Activated T-helper 1 cell treated with anti-CD3 and anti-CD28 coated beads, Interleukin-2, amount 50 U/mL, for 16 hours (primary cell): Measurements from ENCODE around the gene PLEKHG7.
"Not testable (repeated sequence)": the region's sequence is repeated elsewhere in the genome, so short reads cannot be mapped to it uniquely, and the experiment has no call there.

Experiments used
- DNase-seq, 2 donors: peaks; one replicate each; pipeline ENCODE4 v3.0.0-alpha.2; 2020; ENCODE audit warnings: low read depth in 1 of 2, low spot score in 1 of 2

The PLEKHG7 gene, protein sequence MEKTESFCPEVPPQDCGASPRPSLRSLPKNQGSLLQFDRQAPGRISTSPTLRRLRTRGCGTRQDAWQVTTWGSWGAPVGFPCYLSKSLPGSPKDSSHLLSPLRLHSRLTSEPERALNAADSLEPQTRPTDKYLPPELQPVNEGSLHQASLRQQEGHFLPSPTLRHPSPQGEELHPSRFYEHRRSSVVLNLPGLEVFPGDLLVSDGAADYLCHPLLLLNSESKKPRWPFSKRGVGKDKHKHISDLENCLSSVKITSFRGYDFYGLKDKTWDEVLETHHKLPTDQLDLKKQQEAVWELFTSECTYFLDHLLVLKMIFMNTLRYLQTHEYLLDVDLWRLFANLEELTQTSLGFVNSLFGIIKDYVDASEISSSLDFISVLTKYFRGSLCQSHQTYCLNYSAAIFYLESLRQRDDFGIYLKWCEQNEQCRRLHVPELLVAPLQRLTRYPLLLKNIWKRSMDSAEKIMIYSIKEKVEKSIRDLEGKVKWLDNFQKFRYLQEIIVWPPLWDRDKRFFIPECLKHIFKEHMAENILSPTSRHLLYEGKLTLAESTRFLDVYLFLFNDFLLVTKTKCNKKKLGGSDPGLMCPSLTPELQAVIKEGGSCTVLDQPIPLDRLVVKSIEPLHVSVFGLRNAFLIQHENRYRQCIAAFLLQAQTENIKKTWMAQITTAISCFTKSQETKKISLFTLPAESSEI

DNA sequence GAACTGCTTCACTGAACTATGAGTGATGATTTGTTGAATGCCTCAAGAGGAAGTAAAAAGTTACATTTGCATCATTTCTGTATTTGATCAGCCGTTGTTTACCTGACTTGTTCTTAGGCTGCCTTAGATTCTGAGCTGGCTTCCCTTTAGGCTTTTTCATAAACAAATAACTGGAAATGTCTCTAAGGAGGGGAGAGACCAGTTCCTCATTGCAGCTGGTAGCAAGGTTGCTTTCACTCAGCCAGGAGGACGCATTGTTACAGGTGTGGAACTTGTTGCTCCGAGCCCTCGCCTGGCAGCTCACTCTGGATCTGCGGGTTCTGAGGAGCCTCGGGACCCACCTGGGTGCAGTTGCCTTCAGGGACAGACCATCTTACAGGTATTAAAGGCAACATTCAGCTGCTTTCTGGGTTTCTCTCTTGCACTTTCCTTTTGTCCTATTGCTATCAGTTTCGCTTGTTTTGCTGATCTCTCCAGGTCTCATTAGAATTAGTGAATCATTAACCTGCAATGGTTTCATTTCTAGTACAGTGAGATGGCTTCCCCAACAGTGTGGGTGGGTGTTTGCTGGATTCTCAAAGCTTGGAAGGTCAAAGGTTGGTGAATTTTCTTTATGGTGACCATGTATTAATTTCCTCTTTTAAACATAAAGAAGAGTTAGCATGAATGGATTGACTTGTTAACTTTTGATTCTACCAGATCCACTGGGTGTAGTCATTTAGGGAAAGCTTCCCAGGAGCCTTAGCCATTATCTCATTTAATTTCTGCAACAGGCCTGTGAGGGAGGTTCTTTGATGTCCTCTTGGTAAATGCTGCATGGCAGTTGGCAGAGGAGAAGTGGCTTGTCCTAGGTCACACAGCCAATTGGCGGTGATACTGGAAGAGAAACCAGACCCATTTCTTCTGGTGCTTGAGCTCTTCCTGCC is at the start of gene PLEKHG7:
Gene PLEKHG7 (plus strand): TSS at position 236 of the 926 bp plus-strand sequence. CDS start 3,643 bp downstream, outside the sequence.
- DNase-seq, result no peak

DNA sequence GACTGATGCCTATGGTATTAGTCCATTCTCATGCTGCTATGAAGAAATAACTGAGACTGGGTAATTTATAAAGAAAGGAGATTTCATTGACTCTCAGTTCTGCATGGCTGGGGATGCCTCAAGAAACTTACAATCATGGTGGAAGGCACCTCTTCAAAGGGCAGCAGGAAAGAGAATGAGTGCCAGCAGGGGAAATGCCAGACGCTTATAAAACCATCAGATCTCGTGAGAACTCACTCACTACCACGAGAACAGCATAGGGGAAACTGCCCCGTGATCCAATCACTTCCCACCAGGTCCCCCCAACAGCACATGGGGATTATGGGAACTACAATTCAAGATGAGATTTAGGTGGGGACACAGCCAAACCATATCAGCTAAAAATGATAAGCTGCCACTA is 48.5 kb upstream of the PLEKHG7 start:
- not testable (repeated sequence) for DNase-seq

DNA sequence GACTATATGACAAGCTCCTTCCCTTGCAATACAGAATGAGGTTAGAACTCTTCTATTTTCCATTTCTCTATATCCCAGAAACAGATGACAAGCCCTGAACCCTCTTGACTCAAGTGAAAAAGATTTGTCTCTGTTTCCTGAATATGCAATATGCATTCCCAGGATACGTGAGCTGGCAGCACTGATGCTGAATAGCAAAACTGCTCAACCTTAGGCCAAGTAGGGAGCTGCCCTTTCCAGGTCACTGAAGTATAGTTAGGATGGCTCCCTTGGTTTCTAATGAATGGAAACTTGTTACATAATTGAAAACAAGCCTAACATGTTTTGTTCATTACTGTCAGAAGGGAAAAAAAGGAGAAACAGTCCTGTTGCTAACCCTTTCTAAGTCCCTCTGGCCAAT is 47.9 kb upstream of the PLEKHG7 start:
- DNase-seq, result no peak

DNA sequence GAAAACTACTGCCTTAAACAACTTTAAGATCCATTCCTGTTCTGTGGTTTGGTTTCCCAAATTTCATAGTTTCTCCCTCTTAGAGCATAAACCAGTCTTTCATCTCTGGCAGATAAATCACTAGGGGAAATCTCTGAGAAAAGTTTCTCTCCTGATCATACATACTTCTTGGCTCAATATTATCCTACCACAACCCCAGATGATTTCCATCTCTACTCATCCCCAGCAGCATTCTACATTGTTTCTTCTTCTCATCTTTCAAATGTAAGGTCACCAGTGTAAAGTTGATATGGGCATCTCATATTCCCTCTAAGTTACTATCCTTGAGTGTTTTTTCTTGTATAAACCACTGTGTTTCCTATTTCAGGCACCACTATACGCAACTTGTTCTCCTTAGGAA is 45.9 kb upstream of the PLEKHG7 start:
- DNase-seq, result no peak

DNA sequence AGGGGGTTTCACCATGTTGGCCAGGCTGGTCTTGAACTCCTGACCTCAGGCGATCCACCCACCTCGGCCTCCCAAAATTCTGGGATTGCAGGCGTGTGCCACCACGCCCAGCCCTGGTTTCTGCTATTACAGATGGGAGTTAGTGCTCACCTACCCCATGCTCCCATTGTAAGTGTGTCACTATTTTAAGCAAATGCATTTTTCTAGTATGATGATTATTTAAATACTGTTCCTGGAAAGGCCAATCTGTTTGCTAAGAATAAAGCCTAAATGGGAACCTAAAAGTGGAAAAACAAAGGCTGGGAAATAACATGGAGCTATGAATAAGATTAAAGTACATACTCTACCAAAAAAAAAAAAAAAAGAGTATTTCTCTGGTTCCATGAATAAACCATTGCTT is 45.0 kb upstream of the PLEKHG7 start:
- DNase-seq, result no peak

DNA sequence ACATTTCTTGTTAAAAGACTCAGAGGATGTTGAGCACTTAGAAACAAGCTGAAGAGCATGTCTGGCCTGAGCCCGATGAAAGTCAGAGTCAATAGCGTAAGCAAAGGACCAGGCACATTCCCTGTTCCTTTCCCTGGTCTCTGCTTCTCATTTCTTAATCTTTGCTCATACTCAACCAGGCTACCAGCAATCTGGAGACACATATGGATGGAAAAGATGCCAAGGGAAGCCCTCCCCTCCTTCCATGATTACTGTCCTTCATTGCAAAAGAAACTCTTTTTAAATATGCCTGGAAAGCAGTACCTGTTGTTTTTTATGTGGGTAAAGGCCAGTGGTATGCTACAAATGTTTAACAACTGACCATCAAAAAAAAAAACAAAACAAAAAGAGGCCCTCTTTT is 44.2 kb upstream of the PLEKHG7 start:
- no peak for DNase-seq

DNA sequence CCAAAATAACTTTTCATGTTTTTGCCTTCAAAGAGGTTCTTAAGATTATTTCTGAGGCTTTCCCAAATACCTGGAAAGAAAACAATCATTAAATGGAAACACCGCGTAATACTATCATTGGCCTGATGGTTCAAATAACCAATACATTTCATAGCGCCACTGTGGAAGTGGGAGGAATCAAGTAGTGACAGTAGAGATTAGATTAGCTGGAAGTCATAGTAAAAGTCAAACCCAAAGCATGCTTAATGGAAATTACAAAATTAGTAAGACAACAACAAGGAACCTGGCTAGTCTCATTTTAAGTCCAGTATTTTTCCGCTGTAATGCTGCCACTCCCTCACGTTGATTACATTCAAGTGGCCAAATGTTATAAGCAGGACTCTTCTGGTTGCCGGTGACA is 41.5 kb upstream of the PLEKHG7 start:
- no peak for DNase-seq

DNA sequence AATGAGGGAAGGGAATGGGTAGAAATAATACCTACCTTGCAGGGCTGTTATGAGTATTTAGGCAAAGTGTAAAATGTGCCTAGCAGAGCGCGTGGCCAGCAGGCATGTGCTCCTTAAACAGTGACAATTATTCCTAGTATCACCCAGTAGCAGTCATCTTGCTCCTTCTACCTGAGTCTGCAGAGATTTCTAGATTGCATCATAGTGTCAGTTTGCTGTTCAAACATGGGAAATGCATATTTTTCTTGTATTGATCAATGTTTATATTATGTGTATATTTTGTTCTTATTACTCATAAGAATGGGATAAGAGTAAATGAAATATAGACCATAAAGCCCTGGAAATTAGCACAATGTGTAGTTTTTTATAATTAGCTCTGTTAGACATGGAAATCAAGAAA is 37.3 kb upstream of the PLEKHG7 start:
- DNase-seq, result no peak

DNA sequence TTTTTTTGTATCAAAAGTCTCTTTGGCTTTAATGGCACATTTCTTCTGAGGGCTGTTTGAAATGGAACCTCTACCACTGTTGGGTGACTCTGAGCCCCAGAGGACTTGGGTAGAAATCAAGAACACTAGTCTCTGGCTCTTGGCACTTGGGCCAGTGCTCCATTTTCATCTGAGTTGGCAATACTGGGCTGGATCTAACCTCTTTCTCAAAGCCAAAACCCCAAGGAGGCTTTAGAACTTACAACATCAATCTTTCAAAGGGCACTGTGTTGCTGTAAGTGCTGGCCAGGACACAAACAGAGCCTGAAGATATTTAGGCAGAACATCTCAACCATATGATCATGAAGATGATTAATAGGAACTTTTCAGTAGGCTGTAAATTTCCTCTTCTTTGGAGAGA is 34.0 kb upstream of the PLEKHG7 start:
- no peak for DNase-seq

DNA sequence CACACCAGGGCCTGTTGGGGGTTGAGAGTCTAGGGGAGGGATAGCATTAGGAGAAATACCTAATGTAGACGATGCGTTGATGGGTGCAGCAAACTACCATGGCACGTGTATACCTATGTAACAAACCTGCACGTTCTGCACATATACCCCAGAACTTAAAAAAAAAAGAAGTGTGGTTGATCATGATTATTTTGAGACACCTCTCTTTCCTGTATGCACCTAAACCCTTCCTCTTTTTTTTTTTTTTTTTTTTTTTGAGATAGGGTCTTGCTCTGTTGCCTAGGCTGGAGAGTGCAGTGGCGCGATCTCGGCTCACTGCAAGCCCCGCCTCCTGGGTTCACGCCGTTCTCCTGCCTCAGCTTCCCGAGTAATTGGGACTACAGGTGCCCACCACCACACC is 31.3 kb upstream of the PLEKHG7 start:
- DNase-seq, result not testable (repeated sequence)

DNA sequence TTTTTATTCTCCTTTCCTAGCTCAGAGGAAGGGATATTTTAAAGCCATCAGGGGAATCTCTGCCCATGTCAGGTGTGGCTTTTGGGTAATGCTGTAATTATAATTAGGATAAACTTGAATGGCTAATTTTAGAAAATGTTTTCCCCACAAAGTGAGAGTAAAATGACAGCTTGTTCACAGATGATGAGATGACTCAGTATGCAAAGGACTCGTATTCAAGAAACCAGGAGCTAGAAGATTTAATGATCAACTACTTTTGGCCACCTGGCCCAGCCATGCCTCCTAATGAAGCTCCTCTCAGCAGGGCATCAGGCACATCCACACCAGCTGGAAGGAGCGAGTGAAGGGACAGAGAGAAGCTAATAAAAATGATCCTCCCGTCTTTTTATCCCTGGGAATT is 29.0 kb upstream of the PLEKHG7 start:
- no peak for DNase-seq

DNA sequence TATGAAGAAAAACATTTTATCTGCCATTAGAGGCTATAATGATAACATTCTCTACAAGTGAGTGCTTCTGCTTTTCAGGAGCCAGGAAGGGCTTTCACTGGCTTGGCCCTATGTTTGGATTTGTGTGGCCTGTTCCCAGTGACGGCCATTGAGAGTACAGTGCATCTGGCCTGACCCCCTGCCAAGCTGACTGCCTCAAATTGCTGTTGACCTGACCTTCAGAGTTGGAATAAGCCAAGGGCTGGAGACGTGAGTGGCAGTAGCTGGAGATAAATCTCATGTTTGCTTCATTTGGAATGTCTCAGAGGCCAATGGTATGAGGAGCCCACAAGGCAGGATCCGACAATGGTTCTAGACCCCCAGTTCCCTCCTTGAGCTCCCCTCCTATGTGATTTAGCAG is 28.3 kb upstream of the PLEKHG7 start:
- no peak for DNase-seq

DNA sequence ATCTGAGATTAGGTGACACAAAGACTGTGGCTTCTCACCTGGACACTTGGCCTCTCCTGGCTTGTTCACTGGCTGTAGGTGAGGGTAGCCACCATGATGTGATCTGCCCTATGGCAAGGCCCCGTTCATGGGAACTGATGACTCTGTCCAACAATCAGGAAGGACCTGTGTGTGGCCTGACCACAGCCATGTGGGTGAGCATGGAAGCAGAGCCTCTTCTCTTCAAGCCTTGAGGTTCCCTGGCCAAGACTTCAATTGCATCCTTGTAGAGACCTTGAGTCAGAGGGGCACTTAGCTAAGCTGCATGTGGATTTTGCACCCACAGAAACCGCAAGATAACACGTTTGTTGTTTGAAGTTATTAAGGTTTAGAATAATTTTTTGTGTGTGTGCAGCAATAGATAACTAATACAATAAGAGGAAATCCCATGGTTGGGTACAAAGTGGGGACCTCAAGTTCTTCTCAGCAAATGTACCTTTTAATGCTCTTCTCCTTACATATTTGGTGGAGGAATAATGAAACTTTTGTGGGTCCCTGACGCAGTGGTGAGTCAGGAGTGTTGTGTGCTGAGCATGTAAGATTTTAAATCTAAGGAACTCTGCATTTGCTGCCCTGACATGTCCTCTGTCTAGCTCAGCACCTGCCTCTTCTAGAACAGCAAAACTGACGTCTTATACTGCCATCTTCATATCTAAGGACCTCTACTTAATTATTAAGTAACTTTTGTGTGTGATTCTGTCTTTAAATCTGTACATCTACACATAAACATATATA is 27.5 kb upstream of the PLEKHG7 start:
- DNase-seq, result no peak

DNA sequence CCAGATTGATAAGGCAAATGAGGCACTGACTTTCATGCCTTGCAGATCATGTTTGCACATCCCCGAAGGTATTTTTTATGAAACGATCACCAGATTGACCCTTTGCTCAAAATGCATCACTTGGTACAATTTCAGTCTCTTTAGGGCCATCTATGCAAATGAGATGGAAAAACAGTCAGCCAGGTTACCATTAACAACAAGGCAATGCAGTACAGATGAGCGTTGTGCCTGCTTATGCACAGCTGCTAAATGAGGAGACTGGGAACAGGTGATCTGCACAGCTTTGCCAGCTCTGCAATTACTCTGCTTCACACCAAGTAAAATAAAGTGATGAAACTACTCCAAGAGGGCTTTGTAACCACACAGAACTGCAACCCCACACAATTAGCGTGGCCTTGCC is 26.1 kb upstream of the PLEKHG7 start:
- DNase-seq, result no peak

DNA sequence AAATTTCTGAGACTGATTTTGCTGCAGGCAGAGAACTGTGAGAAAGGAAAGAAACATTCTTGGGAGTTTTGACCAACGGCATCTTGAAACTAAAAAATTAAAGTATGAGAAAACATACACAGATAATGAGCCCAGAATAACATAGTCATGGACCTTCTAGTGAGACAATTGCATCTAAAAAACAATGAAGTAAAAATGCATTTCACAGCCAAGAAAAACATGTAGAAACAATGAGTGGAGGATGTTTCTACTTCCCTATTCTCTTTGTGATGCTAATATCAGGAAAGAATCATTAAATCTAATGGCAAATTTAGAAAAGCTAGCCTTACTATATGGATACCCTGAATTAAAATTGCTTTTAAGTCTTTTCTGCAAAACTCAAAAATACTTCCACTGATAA is 12.2 kb upstream of the PLEKHG7 start:
- no peak for DNase-seq

DNA sequence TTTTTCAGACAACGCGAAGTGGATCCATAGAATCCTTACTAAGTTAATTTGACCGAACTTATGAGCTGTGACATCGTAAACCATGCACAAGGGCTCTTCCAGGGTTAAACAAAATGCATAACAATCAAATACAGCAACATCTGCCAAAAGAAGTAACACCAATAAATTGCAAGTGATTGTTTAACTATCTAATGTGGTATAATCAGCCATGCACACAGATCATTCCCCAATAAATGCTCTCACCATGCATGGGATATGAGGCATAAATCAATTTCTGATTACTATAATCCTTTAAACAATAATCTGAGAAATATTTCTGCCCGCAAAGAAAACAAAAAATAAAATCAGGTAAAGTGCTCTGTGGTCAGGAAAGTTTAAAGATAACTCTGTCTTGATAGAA is 7.7 kb upstream of the PLEKHG7 start:
- no peak for DNase-seq

DNA sequence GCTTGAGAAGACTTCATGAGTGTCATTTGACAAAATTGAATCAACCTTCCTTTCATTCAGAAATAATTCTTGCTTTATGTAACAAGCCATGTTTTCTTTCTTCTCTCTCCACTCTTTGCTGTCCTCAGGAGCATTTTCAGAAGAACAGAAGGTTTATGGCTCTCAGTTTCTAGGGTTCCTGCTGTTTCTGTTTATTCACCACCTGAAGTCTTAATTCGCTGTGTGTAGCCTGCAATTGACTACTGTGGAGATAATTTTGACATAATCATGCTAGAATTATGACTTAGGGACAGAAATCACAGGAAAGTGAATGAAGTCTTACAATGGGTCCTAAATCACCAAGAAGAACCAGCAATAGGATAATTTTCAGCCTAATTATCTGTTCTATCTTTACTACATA is 7.2 kb upstream of the PLEKHG7 start:
- no peak for DNase-seq

DNA sequence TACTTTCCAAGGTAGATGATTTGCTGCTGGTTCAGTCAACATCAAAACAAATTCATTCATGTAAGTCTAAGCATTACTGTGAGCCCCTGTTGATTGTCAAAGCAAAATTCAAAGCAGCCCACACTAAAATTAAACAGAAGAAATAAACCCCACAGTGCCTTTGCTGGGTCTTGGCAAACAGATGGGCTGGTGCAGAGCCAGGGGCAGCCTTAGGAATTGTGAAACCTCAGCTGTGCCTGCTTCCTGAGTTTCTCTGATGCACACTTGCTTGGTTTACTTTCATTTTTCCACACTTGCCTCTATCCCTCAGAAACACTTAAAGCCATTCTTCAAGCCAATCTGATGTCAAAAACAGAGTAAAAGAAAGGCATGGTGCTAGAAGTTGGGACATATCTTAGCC is 6.6 kb upstream of the PLEKHG7 start:
- no peak for DNase-seq

DNA sequence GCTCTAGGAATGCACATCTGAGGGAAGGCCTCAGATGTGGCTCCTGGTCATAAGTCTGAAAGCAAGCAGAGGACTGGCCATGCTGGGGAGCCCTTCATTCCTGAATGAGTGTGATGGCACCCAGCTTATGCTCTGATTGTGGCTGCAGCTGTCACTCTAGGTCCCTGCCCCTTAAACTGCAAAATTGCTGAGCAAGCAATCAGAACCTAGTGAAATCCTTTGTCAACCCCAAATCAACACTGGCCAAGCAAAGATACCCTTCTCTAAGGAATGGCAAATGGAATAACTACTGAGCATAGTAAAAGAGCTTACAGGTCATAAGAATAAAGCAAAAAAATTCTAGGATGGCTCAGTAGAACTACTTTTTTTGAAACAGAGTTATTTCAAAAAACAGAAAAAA is 4.3 kb upstream of the PLEKHG7 start:
- DNase-seq, result no peak

DNA sequence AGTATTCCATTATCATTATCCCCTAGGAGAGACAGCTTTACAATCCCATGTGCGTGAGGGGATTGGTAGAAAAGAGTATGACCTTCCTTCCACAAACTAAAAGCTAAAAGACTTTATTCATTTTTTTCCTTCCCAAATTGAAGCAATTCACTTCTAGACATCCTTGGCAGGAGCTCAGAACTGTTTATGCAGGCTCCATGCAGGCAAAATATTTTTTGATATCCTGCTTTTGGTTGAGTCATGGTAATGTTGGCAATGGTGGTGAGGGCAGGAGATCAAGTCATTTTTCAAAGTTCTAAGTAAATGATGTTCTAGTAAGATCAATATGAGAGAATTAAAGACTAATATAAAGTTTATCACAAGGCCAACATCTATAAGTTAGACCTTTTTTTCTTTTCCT is 1.3 kb upstream of the PLEKHG7 start:
- DNase-seq, result no peak

DNA sequence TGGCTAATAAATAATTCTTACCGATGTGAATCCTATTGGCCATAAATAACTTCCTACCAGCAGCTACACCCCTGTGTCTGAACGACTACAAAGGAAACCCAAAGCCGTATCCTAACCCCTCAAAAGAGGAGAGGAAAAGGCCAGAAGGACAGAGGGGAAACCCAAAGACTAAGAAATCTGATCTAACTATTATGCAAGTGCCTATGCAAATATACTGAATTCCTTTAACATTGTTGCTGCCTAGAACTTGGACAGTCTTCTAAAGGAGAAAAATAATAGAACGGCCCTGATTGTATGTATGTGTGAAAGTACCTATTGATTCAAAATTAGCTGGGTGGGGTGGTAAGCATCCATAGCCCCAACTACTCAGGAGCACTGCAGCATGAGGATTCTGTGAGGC is 997 bp downstream of the PLEKHG7 start:
- DNase-seq, result no peak
